ENCODE measurements around the gene SLC2A9.

The SLC2A9 gene

DNA sequence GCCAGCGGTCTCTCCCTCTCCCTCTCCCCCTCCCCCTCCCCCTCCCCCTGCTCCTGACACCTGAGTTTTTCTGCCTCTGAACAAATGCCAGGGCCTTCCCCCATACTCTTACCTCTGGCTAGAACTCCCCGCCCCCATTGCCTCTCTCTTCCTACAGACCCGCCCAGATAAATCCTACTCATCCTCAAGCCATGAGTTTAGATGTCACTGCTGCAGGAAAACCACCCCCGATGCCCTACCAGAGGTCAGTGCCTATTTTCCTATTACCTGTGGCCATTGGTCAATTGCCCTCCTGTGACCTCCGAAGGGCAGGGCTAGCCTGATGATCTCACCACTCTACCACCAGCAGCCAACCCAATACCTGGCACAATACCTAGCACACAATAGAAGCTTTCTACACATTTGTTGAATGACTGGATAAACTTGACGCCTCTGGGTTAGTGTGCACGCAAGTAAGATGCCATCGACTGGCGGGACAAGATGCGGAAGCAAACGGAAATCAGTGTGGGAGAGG lies 43.7 kb downstream of the SLC2A9 start:
- no peak for TF ChIP-seq EZH2phosphoT487 (IDR thresholded peaks at IDR 0.05; ENCODE audit: borderline replicate concordance)
- TF ChIP-seq, protein P1, sequence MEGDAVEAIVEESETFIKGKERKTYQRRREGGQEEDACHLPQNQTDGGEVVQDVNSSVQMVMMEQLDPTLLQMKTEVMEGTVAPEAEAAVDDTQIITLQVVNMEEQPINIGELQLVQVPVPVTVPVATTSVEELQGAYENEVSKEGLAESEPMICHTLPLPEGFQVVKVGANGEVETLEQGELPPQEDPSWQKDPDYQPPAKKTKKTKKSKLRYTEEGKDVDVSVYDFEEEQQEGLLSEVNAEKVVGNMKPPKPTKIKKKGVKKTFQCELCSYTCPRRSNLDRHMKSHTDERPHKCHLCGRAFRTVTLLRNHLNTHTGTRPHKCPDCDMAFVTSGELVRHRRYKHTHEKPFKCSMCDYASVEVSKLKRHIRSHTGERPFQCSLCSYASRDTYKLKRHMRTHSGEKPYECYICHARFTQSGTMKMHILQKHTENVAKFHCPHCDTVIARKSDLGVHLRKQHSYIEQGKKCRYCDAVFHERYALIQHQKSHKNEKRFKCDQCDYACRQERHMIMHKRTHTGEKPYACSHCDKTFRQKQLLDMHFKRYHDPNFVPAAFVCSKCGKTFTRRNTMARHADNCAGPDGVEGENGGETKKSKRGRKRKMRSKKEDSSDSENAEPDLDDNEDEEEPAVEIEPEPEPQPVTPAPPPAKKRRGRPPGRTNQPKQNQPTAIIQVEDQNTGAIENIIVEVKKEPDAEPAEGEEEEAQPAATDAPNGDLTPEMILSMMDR (conservative IDR thresholded peaks at IDR 0.05; ENCODE audit: low read length): no peak
- no peaks in the 10 kb centered on the region for H3K27me3 ChIP-seq (ENCODE audit: insufficient read depth, low read length, poor library complexity, severe bottlenecking)
- H2AFZ ChIP-seq (ENCODE audit: low read length): no peak overlapping the region
- no peaks in the 10 kb centered on the region for H3K36me3 ChIP-seq (ENCODE audit: insufficient read depth, low read length)
- H3F3A ChIP-seq (ENCODE audit: low read depth): no peaks in the 10 kb centered on the region
- no peak overlapping the region for H3K9ac ChIP-seq (ENCODE audit: low read depth, low read length, poor library complexity, severe bottlenecking)
- H3K4me1 ChIP-seq (ENCODE audit: insufficient read depth, low read length, poor library complexity, severe bottlenecking): no peaks in the 10 kb centered on the region
- 0 out of 2 replicates have a peak, but pooled peaks cover 4% of the 10 kb centered on the region for H3K9me2 ChIP-seq (replicated peaks; ENCODE audit: low read depth, low read length)
- H4K20me1 ChIP-seq (ENCODE audit: insufficient read depth, low read length, poor library complexity, severe bottlenecking): no peaks in the 10 kb centered on the region
- H3K4me3 ChIP-seq (ENCODE audit: low read length, poor library complexity, severe bottlenecking): no peak overlapping the region
- no peak overlapping the region for H3K4me2 ChIP-seq (ENCODE audit: low read depth, low read length, poor library complexity, severe bottlenecking)
- H3K9me3 ChIP-seq (ENCODE audit: insufficient read depth, low read depth, low read length): no peaks in the 10 kb centered on the region
- no peaks in the 10 kb centered on the region for H3K79me2 ChIP-seq (ENCODE audit: insufficient read depth, low read length)

- Histone ChIP-seq H3K36me3 (ENCODE audit: insufficient read depth, low read length) (no peaks in the 10 kb centered on the region), H3K79me2 (ENCODE audit: insufficient read depth, low read length) (no peaks in the 10 kb centered on the region), H2AFZ (ENCODE audit: low read length) (no peak overlapping the region), H3K4me2 (ENCODE audit: low read depth, low read length, poor library complexity, severe bottlenecking) (no peak overlapping the region), H3K9me3 (ENCODE audit: insufficient read depth, low read depth, low read length) (no peaks in the 10 kb centered on the region), H3K4me1 (ENCODE audit: insufficient read depth, low read length, poor library complexity, severe bottlenecking) (no peaks in the 10 kb centered on the region), H3F3A (ENCODE audit: low read depth) (no peaks in the 10 kb centered on the region), H3K4me3 (ENCODE audit: low read length, poor library complexity, severe bottlenecking) (no peak overlapping the region), H3K9ac (ENCODE audit: low read depth, low read length, poor library complexity, severe bottlenecking) (no peak overlapping the region), H3K9me2 (replicated peaks; ENCODE audit: low read depth, low read length) (0 out of 2 replicates have a peak, but pooled peaks cover 4% of the 10 kb centered on the region), H4K20me1 (ENCODE audit: insufficient read depth, low read length, poor library complexity, severe bottlenecking) (no peaks in the 10 kb centered on the region), H3K27me3 (ENCODE audit: insufficient read depth, low read length, poor library complexity, severe bottlenecking) (no peaks in the 10 kb centered on the region)
- no peak for TF ChIP-seq EZH2phosphoT487 (IDR thresholded peaks at IDR 0.05; ENCODE audit: borderline replicate concordance)
- TF ChIP-seq, protein P1 (conservative IDR thresholded peaks at IDR 0.05; ENCODE audit: low read length): no peak
Observed at GRCh38 chr4:9976781-9977180, 44.5 kb downstream of the SLC2A9 start.

- H3K4me3 ChIP-seq (ENCODE audit: low read length, poor library complexity, severe bottlenecking): no peak overlapping the region
- H3K4me2 ChIP-seq (ENCODE audit: low read depth, low read length, poor library complexity, severe bottlenecking): no peak overlapping the region
Observed at GRCh38 chr4:9976293-9976692, 45.0 kb downstream of the SLC2A9 start.

More at GRCh38 chr4:9976293-9976692, 45.0 kb downstream of the SLC2A9 start:
- Histone ChIP-seq H3F3A (ENCODE audit: low read depth) (no peaks in the 10 kb centered on the region), H4K20me1 (ENCODE audit: insufficient read depth, low read length, poor library complexity, severe bottlenecking) (no peaks in the 10 kb centered on the region), H3K9ac (ENCODE audit: low read depth, low read length, poor library complexity, severe bottlenecking) (no peak overlapping the region), H2AFZ (ENCODE audit: low read length) (no peak overlapping the region), H3K27me3 (ENCODE audit: insufficient read depth, low read length, poor library complexity, severe bottlenecking) (no peaks in the 10 kb centered on the region), H3K9me2 (replicated peaks; ENCODE audit: low read depth, low read length) (0 out of 2 replicates have a peak, but pooled peaks cover 4% of the 10 kb centered on the region), H3K79me2 (ENCODE audit: insufficient read depth, low read length) (no peaks in the 10 kb centered on the region), H3K4me1 (ENCODE audit: insufficient read depth, low read length, poor library complexity, severe bottlenecking) (no peaks in the 10 kb centered on the region), H3K36me3 (ENCODE audit: insufficient read depth, low read length) (no peaks in the 10 kb centered on the region), H3K9me3 (ENCODE audit: insufficient read depth, low read depth, low read length) (no peaks in the 10 kb centered on the region)
- TF ChIP-seq, protein P1 (conservative IDR thresholded peaks at IDR 0.05; ENCODE audit: low read length): no peak
- no peak for TF ChIP-seq EZH2phosphoT487 (IDR thresholded peaks at IDR 0.05; ENCODE audit: borderline replicate concordance)

Data from Loucy (cell line).